Loucy (cell line): Measurements from ENCODE around the gene CTRL.

Experiments
- H2AFZ ChIP-seq: fragments of 200-600 bp; sonication (generic); 2 replicates; pipeline ENCODE4 v1.6.0; 2016; ENCODE audit warnings: antibody characterized with exemption, mild to moderate bottlenecking, low read length, moderate library complexity
- H3F3A ChIP-seq: fragments of 200-600 bp; 2 replicates; pipeline ENCODE4 v1.6.0; 2016; ENCODE audit warnings: antibody characterized with exemption, low read depth, mild to moderate bottlenecking
- H3K27me3 ChIP-seq: fragments of 200-600 bp; sonication (generic); 2 replicates; pipeline ENCODE4 v1.6.1; 2014; ENCODE audit warnings: low read length, mild to moderate bottlenecking; ENCODE audit not compliant: insufficient read depth, poor library complexity, severe bottlenecking
- H3K36me3 ChIP-seq: fragments of 200-600 bp; sonication (generic); 2 replicates; pipeline ENCODE4 v1.6.1; 2016; ENCODE audit warnings: low read length; ENCODE audit not compliant: insufficient read depth
- H3K4me1 ChIP-seq: fragments of 200-600 bp; sonication (generic); 2 replicates; pipeline ENCODE4 v1.5.1; 2014; ENCODE audit warnings: low read length, mild to moderate bottlenecking; ENCODE audit not compliant: insufficient read depth, poor library complexity, severe bottlenecking
- H3K4me2 ChIP-seq: fragments of 200-600 bp; sonication (generic); 2 replicates; pipeline ENCODE4 v1.6.0; 2014; ENCODE audit warnings: antibody characterized with exemption, low read length, low read depth, mild to moderate bottlenecking; ENCODE audit not compliant: poor library complexity, severe bottlenecking
- H3K4me3 ChIP-seq: fragments of 200-600 bp; sonication (generic); 2 replicates; pipeline ENCODE4 v1.5.1; 2014; ENCODE audit warnings: low read length, mild to moderate bottlenecking, mixed read lengths; ENCODE audit not compliant: poor library complexity, severe bottlenecking
- H3K79me2 ChIP-seq: fragments of 200-600 bp; sonication (generic); 2 replicates; pipeline ENCODE4 v1.6.1; 2014; ENCODE audit warnings: low read length; ENCODE audit not compliant: insufficient read depth
- H3K9ac ChIP-seq: fragments of 200-600 bp; sonication (generic); 2 replicates; pipeline ENCODE4 v1.6.0; 2014; ENCODE audit warnings: mild to moderate bottlenecking, low read depth, low read length, moderate library complexity; ENCODE audit not compliant: poor library complexity, severe bottlenecking
- H3K9me2 ChIP-seq: fragments of 200-600 bp; sonication (generic); replicated peaks from 2 replicates; pipeline ENCODE4 v1.6.1; 2016; ENCODE audit warnings: low read depth, low read length, mixed read lengths
- H3K9me3 ChIP-seq: fragments of 200-600 bp; sonication (generic); 2 replicates; pipeline ENCODE4 v1.6.1; 2014; ENCODE audit warnings: mild to moderate bottlenecking, antibody characterized with exemption, low read length, low read depth; ENCODE audit not compliant: insufficient read depth
- H4K20me1 ChIP-seq: fragments of 200-600 bp; sonication (generic); 2 replicates; pipeline ENCODE4 v1.6.0; 2014; ENCODE audit warnings: antibody characterized with exemption, low read length, mild to moderate bottlenecking; ENCODE audit not compliant: insufficient read depth, poor library complexity, severe bottlenecking
- EZH2phosphoT487 ChIP-seq: fragments of 200-600 bp; IDR thresholded peaks from 2 replicates; pipeline ENCODE4 v1.6.1; 2018; ENCODE audit warnings: antibody characterized with exemption, mild to moderate bottlenecking, moderate library complexity, borderline replicate concordance
- TF ChIP-seq, protein P1 (sequence below): fragments of 200-600 bp; sonication (generic); conservative IDR thresholded peaks from 2 replicates; pipeline ENCODE4 v1.5.1; 2014; ENCODE audit warnings: mild to moderate bottlenecking, antibody characterized with exemption, low read length

Gene CTRL

DNA sequence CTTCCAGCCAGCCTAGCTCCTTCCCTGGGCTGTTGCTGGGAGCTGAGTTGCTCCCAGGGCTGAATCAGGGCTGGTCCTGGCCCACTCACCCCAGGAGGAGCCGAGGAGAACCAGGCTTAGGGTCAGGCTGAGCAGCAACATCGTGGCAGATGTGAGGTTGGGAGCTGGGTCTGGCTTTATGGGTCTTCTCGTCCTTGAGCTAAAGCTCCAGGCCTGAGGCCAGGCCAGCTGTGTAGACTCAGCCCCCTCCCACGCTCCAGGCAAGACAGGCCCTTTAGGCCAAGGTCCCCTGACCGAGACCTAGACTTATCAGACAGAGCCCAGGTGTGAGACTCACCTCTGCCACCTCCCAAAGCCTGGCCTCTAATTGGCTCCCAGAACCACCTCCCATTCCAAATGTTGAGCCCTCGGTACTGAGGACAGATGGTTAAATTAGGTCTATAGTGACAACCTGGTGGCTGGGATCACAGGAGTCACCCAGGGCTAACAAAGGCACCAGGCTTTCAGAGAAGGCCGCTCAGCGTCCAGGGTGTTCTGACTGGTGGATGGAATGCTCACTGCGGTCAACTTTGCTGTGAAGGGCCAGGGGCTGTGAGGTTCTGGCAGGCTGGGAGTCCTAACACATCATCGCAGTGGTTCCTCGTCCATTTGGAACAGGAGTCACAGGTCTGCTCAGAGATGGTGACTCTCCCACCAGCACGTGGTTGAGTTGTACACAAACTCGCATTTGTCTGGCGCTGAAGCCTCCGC lies at the start of gene CTRL:
CTRL (minus strand) TSS at position 151 of the 750 bp plus-strand sequence; CDS start at position 141, 10 bp downstream.
- Histone ChIP-seq H3K9me3 (no peaks in the 10 kb centered on the region), H3K79me2 (peaks cover 17% of the 10 kb centered on the region; the same call in 1 of the 2 replicates), H3K27me3 (no peaks in the 10 kb centered on the region), H3K9ac (no peak within 1 kb of the TSS), H4K20me1 (peaks cover 7% of the 10 kb centered on the region), H3F3A (no peaks in the 10 kb centered on the region), H3K4me1 (peaks cover 5% of the 10 kb centered on the region), H3K4me3 (no peak within 1 kb of the TSS), H2AFZ (no peak within 1 kb of the TSS), H3K9me2 (no peaks in the 10 kb centered on the region), H3K36me3 (peaks cover 13% of the 10 kb centered on the region; the same call in 1 of the 2 replicates), H3K4me2 (no peak within 1 kb of the TSS)
- TF ChIP-seq EZH2phosphoT487: no peak
- TF ChIP-seq, protein P1, sequence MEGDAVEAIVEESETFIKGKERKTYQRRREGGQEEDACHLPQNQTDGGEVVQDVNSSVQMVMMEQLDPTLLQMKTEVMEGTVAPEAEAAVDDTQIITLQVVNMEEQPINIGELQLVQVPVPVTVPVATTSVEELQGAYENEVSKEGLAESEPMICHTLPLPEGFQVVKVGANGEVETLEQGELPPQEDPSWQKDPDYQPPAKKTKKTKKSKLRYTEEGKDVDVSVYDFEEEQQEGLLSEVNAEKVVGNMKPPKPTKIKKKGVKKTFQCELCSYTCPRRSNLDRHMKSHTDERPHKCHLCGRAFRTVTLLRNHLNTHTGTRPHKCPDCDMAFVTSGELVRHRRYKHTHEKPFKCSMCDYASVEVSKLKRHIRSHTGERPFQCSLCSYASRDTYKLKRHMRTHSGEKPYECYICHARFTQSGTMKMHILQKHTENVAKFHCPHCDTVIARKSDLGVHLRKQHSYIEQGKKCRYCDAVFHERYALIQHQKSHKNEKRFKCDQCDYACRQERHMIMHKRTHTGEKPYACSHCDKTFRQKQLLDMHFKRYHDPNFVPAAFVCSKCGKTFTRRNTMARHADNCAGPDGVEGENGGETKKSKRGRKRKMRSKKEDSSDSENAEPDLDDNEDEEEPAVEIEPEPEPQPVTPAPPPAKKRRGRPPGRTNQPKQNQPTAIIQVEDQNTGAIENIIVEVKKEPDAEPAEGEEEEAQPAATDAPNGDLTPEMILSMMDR: no peak

DNA sequence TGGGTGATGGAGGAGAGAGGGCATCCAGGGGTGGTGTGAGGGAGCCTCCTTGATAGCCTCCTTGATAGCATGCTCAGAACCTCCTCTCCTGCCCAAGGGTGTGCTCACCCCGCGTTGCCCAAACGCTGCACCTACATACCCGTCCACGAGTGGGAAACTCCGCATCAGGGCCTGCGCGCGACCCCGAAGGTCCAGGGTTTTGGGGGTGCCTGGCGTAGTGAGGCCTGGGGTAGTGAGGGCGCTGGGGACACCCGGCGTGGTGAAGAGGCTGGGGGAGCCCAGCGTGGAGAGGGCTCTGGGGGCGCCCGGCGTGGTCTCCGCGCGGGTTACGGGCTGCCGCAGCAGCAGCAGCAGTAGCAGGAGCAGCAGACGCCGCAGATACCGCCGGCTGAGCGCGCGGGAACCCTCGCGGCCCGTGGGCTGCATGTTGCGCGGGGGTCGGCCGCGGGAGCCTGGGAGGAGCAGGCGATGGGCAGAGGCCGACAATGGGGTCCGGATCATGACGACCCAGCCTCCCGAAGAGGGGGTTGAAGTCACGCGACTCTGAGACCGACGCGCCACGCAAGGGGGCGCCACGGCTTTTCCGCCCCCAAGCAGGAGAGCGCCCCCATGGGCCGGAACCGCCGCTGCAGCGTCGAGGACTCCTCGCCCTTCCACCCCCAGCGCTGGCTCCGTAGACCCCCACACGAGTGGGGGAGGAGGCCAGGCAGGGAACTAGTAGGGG lies 48.5 kb upstream of the CTRL start, which contains the start of gene DPEP3:
DPEP3 (minus strand) TSS at position 545 of the 724 bp plus-strand sequence; CDS start at position 426, 119 bp downstream.
- H3K4me3 ChIP-seq: no peak within 1 kb of the TSS
- no peaks in the 10 kb centered on the region for H4K20me1 ChIP-seq
- H3K9ac ChIP-seq: no peak within 1 kb of the TSS
- H3K79me2 ChIP-seq: no peaks in the 10 kb centered on the region
- TF ChIP-seq, protein P1: no peak
- no peak for TF ChIP-seq EZH2phosphoT487
- H3K9me2 ChIP-seq: no peaks in the 10 kb centered on the region
- H3K4me2 ChIP-seq: no peak within 1 kb of the TSS
- H3K27me3 ChIP-seq: no peaks in the 10 kb centered on the region
- H3K36me3 ChIP-seq: no peaks in the 10 kb centered on the region
- H2AFZ ChIP-seq: no peak within 1 kb of the TSS
- H3F3A ChIP-seq: no peaks in the 10 kb centered on the region
- H3K4me1 ChIP-seq: peaks cover 17% of the 10 kb centered on the region
- no peaks in the 10 kb centered on the region for H3K9me3 ChIP-seq

DNA sequence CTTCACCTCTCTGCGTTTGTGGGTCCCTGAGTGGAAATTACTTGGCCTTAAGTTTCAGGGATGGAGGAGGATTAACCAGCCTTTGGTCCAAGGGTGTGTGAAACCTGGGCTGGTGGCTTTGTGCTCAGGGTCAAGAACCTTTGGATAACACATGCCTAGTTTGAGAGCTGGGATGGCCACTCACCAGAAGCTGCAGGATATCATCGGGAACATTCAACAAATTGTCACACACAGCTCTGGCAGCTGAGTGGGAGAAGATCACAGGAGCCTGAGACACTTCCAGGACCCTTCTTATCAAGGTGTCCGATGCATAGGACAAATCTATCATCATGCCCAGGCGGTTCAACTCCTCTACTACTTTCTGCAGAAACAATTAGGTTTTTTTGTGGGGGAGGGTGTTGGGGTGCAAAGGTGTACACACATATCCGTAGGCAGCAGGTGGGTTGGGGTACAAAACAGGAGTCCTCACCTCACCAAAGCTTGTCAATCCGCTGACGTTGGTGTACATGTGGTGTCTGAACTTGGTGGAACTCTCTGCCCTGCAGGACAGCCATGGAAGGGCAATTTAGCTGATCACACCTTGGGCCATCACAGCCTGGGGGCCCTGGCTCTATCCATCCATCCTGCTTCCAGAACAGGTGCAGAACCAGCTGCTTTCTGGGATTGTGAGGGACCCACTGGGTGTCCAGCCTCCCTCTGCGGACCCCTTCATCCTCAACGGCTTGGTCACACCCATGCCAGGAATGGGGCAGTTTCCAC lies 46.0 kb upstream of the CTRL start:
- Histone ChIP-seq H3K79me2 (no peaks in the 10 kb centered on the region), H3K9me3 (no peaks in the 10 kb centered on the region), H2AFZ (no peak overlapping the region), H3K9ac (no peak overlapping the region), H3K27me3 (no peaks in the 10 kb centered on the region), H3K4me3 (no peak overlapping the region), H3K36me3 (no peaks in the 10 kb centered on the region), H4K20me1 (no peaks in the 10 kb centered on the region), H3K9me2 (no peaks in the 10 kb centered on the region), H3K4me1 (no peaks in the 10 kb centered on the region), H3K4me2 (no peak overlapping the region), H3F3A (no peaks in the 10 kb centered on the region)
- TF ChIP-seq, protein P1: no peak
- TF ChIP-seq EZH2phosphoT487: no peak
